ENCODE measurements around the gene TGFBR3. TPM values are rescaled to one million over a fixed set of nuclear protein-coding genes. Genes with fewer than 3 reads are reported as not detected.

Gene TGFBR3
- total and polyA plus RNA-seq, 9 of the 15 experiments (the other 6 are each of a cell fraction or from before 2014, with no cell fraction given): 3.6 to 32.4 (median 15.6) TPM

- Histone ChIP-seq H3K9me1 (ENCODE audit: control insufficient read depth, insufficient read depth, low read length) (no peaks in the 10 kb centered on the region), H2AFZ (ENCODE audit: low read depth, low read length) (no peak overlapping the region), H3K4me1 (replicated peaks in 1 of 2; ENCODE audit: control insufficient read depth in 2 of 2, insufficient read depth in 2 of 2, low read length in 2 of 2) (no peaks in the 10 kb centered on the region), H3K27ac (ENCODE audit: extremely low read depth, low read depth, low read length) (no peak overlapping the region), H3K4me3 (no peak overlapping the region), H3K9ac (ENCODE audit: insufficient read depth in 1 of 2, low read depth in 2 of 2, low read length in 2 of 2) (no peak overlapping the region), H3K9me3 (replicated peaks; ENCODE audit: control insufficient read depth, insufficient read depth, low read depth, low read length) (no peaks in the 10 kb centered on the region), H3K79me2 (ENCODE audit: control insufficient read depth, insufficient read depth, low read length) (no peaks in the 10 kb centered on the region), H3K36me3 (ENCODE audit: control insufficient read depth, insufficient read depth, low read length) (no peaks in the 10 kb centered on the region), H3K4me2 (ENCODE audit: insufficient read depth, low read length) (no peak overlapping the region), H4K20me1 (replicated peaks; ENCODE audit: control insufficient read depth, insufficient read depth, low read length) (no peaks in the 10 kb centered on the region), H3K27me3 (ENCODE audit: control insufficient read depth in 2 of 2, insufficient read depth in 2 of 2, low read length in 2 of 2) (no peaks in the 10 kb centered on the region)
- 59% methylated on average over 2 of the region's 2 CpGs for WGBS (ENCODE audit: insufficient coverage, low coverage, missing lambda C conversion rate)
- CTCF ChIA-PET (ENCODE audit: low intra/inter-chr PET ratio): no interaction called here
- BruUV-seq (replicated peaks): no TSS peak
- in situ Hi-C loops (cut with MboI): no loop called here
- ATAC-seq (no peak), FAIRE-seq (no peak), DNase-seq (ENCODE audit: extremely low read depth in 1 of 4, low spot score in 3 of 4) (no peak)
- intact Hi-C loops (cut with micrococcal nuclease): no loop called here
- POLR2A ChIA-PET: no interaction called here
- no peak for TF ChIP-seq NR2C2 (CRISPR knock-in tag; IDR thresholded peaks at IDR 0.05)
- TF ChIP-seq NR2C2 (tag; IDR thresholded peaks at IDR 0.05): no peak
- TF ChIP-seq, protein P1, sequence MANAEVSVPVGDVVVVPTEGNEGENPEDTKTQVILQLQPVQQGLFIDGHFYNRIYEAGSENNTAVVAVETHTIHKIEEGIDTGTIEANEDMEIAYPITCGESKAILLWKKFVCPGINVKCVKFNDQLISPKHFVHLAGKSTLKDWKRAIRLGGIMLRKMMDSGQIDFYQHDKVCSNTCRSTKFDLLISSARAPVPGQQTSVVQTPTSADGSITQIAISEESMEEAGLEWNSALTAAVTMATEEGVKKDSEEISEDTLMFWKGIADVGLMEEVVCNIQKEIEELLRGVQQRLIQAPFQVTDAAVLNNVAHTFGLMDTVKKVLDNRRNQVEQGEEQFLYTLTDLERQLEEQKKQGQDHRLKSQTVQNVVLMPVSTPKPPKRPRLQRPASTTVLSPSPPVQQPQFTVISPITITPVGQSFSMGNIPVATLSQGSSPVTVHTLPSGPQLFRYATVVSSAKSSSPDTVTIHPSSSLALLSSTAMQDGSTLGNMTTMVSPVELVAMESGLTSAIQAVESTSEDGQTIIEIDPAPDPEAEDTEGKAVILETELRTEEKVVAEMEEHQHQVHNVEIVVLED (CRISPR knock-in tag; IDR thresholded peaks at IDR 0.05): no peak
- TF ChIP-seq ESRRB (CRISPR knock-in tag; IDR thresholded peaks at IDR 0.05; ENCODE audit: borderline replicate concordance): no peak
- TF ChIP-seq PREB (CRISPR knock-in tag; IDR thresholded peaks at IDR 0.05): no peak
- no peak for TF ChIP-seq ZC3H4 (CRISPR knock-in tag; IDR thresholded peaks at IDR 0.05; ENCODE audit: borderline replicate concordance)
- TF ChIP-seq, protein P2, sequence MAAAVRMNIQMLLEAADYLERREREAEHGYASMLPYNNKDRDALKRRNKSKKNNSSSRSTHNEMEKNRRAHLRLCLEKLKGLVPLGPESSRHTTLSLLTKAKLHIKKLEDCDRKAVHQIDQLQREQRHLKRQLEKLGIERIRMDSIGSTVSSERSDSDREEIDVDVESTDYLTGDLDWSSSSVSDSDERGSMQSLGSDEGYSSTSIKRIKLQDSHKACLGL (CRISPR knock-in tag; IDR thresholded peaks at IDR 0.05; ENCODE audit: borderline replicate concordance, poor library complexity, severe bottlenecking): no peak
- TF ChIP-seq ZNF639 (CRISPR knock-in tag; conservative IDR thresholded peaks at IDR 0.05 in 1 of 2, IDR thresholded peaks at IDR 0.05 in 1 of 2): no peak
- TF ChIP-seq PBX2 (CRISPR knock-in tag; IDR thresholded peaks at IDR 0.05; ENCODE audit: low read depth): no peak
- no peak for TF ChIP-seq PBX2 (tag; conservative IDR thresholded peaks at IDR 0.05; ENCODE audit: low read depth)
- no peak for TF ChIP-seq KHSRP (IDR thresholded peaks at IDR 0.05)
- TF ChIP-seq HBP1 (CRISPR knock-in tag; IDR thresholded peaks at IDR 0.05): no peak
- TF ChIP-seq MAFG (tag; conservative IDR thresholded peaks at IDR 0.05): 0 out of 2 replicates have a peak, but pooled peaks have one; percentile 13
Observed at GRCh38 chr1:91674107-91674506, 211.8 kb downstream of the TGFBR3 start.
